GM12892 (cell line): Measurements from ENCODE around the gene MAN1B1.

Experiments
- POLR2A ChIP-seq: IDR thresholded peaks from 2 replicates; pipeline ENCODE4 v1.6.1; 2011; ENCODE audit warnings: low read depth, low read length, control low read depth
- POLR2AphosphoS5 ChIP-seq: IDR thresholded peaks from 2 replicates; pipeline ENCODE4 v1.6.1; 2011; ENCODE audit warnings: low read depth, low read length, control low read depth

GRCh38 chr9:137116728-137117127 lies 29.9 kb downstream of the MAN1B1 start:
- TF ChIP-seq POLR2AphosphoS5 (no peak), POLR2A (no peak)
